Neutrophil (primary cell): ENCODE data around the gene TLR8.
"Not testable (repeated sequence)": the region's sequence is repeated elsewhere in the genome, so short reads cannot be mapped to it uniquely, and the experiment has no call there.

Experiments
- H3K27ac ChIP-seq: fragments of 200-600 bp; sonication (generic); 2 replicates; pipeline ENCODE4 v1.5.1; 2016; ENCODE audit warnings: mild to moderate bottlenecking, moderate library complexity
- H3K27me3 ChIP-seq: fragments of 200-600 bp; sonication (generic); 2 replicates; pipeline ENCODE4 v1.6.0; 2016; ENCODE audit warnings: mild to moderate bottlenecking
- H3K36me3 ChIP-seq: fragments of 200-600 bp; sonication (generic); 2 replicates; pipeline ENCODE4 v1.5.1; 2017
- H3K4me1 ChIP-seq, 2 experiments: fragments of 200-600 bp in 1 of 2; sonication (generic) in 1 of 2; 1 replicate in 1 of 2; 2 replicates in 1 of 2; pipeline versions ENCODE4 v1.5.1 to v1.6.1; 2013 to 2016; ENCODE audit warnings: low read depth in 1 of 2, low read length in 1 of 2, mild to moderate bottlenecking in 1 of 2, moderate library complexity in 1 of 2; ENCODE audit not compliant: control insufficient read depth in 1 of 2, insufficient read depth in 1 of 2
- H3K4me3 ChIP-seq, 2 experiments: fragments of 200-600 bp in 1 of 2; sonication (generic) in 1 of 2; 1 replicate in 1 of 2; 2 replicates in 1 of 2; pipeline ENCODE4 v1.5.1; 2013 to 2016; ENCODE audit warnings: low read depth in 1 of 2, low read length in 1 of 2, mild to moderate bottlenecking in 1 of 2, moderate library complexity in 1 of 2
- H3K9me3 ChIP-seq: fragments of 200-600 bp; sonication (generic); 2 replicates; pipeline ENCODE4 v1.5.1; 2016
- TF ChIP-seq, protein P1 (sequence below): fragments of 200-600 bp; sonication (generic); IDR thresholded peaks from 2 replicates; pipeline ENCODE4 v1.5.1; 2016; ENCODE audit warnings: antibody characterized with exemption

TLR8 gene

GRCh38 chrX:12934850-12935249, 28.4 kb downstream of the TLR8 start:
- Histone ChIP-seq H3K4me1 (no peaks in the 10 kb centered on the region), H3K27ac (no peak overlapping the region), H3K27me3 (no peaks in the 10 kb centered on the region), H3K4me3 (no peak overlapping the region), H3K9me3 (no peaks in the 10 kb centered on the region), H3K36me3 (no peaks in the 10 kb centered on the region)
- TF ChIP-seq, protein P1, sequence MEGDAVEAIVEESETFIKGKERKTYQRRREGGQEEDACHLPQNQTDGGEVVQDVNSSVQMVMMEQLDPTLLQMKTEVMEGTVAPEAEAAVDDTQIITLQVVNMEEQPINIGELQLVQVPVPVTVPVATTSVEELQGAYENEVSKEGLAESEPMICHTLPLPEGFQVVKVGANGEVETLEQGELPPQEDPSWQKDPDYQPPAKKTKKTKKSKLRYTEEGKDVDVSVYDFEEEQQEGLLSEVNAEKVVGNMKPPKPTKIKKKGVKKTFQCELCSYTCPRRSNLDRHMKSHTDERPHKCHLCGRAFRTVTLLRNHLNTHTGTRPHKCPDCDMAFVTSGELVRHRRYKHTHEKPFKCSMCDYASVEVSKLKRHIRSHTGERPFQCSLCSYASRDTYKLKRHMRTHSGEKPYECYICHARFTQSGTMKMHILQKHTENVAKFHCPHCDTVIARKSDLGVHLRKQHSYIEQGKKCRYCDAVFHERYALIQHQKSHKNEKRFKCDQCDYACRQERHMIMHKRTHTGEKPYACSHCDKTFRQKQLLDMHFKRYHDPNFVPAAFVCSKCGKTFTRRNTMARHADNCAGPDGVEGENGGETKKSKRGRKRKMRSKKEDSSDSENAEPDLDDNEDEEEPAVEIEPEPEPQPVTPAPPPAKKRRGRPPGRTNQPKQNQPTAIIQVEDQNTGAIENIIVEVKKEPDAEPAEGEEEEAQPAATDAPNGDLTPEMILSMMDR, result no peak

DNA sequence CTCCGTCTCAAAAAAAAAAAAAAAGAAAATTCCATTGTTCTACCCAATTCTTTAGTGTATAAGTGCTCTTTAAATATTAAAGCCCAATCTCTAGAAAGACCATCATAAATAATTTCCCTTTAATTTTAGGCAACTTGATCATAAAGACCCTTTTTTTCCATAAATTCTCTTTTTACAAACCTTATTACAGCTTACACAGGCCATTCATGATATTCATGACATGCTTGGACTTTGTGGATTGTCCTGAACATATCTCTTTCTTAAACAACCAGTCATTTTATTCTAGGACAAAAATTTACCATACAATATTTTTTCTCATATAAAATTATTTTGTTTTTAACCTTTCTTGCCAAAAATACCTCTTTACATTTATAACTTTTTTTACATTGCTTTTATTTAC, 30.5 kb downstream of the TLR8 start:
- Histone ChIP-seq H3K9me3 (no peaks in the 10 kb centered on the region), H3K4me1 (peaks cover 0 to under 1% of the 10 kb centered on the region in 2 experiments), H3K27ac (no peak overlapping the region), H3K27me3 (no peaks in the 10 kb centered on the region), H3K4me3 (no peak overlapping the region), H3K36me3 (no peaks in the 10 kb centered on the region)
- TF ChIP-seq, protein P1, result no peak

GRCh38 chrX:12940471-12940870, 34.1 kb downstream of the TLR8 start:
- not testable (repeated sequence) for H3K4me3 ChIP-seq, H3K36me3 ChIP-seq, H3K27ac ChIP-seq, H3K9me3 ChIP-seq, H3K27me3 ChIP-seq, H3K4me1 ChIP-seq

DNA sequence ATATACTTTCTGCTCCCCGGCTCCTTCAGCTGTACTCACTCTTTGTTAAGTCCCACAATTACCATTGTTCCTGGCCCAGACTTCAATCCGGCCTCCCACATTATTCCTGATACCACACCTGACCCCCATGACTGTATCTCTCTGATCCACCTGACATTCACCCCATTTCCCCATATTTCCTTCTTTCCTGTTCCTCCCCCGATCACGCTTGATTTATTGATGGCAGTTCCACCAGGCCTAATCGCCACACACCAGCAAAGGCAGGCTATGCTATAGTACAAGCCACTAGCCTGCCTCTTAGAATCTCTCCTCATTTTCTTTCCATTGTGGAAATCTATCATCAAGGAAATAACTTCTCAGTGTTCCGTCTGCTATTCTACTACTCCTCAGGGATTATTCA, 37.2 kb downstream of the TLR8 start:
- H3K4me1 ChIP-seq, result peaks cover 27 to 33% of the 10 kb centered on the region in 2 experiments
- H3K27me3 ChIP-seq, H3K36me3 ChIP-seq, H3K9me3 ChIP-seq, H3K4me3 ChIP-seq, H3K27ac ChIP-seq: not testable (repeated sequence)

- H3K9me3 ChIP-seq, H3K27me3 ChIP-seq, H3K27ac ChIP-seq, H3K36me3 ChIP-seq, H3K4me3 ChIP-seq: not testable (repeated sequence)
- peaks cover 35 to 39% of the 10 kb centered on the region in 2 experiments for H3K4me1 ChIP-seq
Measured at GRCh38 chrX:12944452-12944851, 38.0 kb downstream of the TLR8 start.

GRCh38 chrX:12945494-12945893, 39.1 kb downstream of the TLR8 start:
- Histone ChIP-seq H3K4me1 (peaks cover 46 to 48% of the 10 kb centered on the region in 2 experiments), H3K27ac (no peak overlapping the region), H3K4me3 (no peak overlapping the region), H3K36me3 (no peaks in the 10 kb centered on the region), H3K9me3 (no peaks in the 10 kb centered on the region), H3K27me3 (no peaks in the 10 kb centered on the region)
- TF ChIP-seq, protein P1, result no peak

GRCh38 chrX:12946406-12946805, 40.0 kb downstream of the TLR8 start:
- Histone ChIP-seq H3K4me3 (no peak overlapping the region), H3K36me3 (no peaks in the 10 kb centered on the region), H3K27me3 (no peaks in the 10 kb centered on the region), H3K4me1 (peaks cover 55% of the 10 kb centered on the region in 2 experiments), H3K9me3 (no peaks in the 10 kb centered on the region), H3K27ac (peak overlapping the region; percentile 95)
- TF ChIP-seq, protein P1, result no peak
